GM19372 (cell line): Measurements from ENCODE around the gene KCNJ12.

Source experiments
- ATAC-seq: cut with Tn5 transposase; IDR thresholded peaks from one replicate; pipeline ENCODE4 v1.9.1; 2021; ENCODE audit warnings: mild to moderate bottlenecking, low read depth, moderate library complexity; ENCODE audit not compliant: unreplicated experiment

Gene KCNJ12

DNA sequence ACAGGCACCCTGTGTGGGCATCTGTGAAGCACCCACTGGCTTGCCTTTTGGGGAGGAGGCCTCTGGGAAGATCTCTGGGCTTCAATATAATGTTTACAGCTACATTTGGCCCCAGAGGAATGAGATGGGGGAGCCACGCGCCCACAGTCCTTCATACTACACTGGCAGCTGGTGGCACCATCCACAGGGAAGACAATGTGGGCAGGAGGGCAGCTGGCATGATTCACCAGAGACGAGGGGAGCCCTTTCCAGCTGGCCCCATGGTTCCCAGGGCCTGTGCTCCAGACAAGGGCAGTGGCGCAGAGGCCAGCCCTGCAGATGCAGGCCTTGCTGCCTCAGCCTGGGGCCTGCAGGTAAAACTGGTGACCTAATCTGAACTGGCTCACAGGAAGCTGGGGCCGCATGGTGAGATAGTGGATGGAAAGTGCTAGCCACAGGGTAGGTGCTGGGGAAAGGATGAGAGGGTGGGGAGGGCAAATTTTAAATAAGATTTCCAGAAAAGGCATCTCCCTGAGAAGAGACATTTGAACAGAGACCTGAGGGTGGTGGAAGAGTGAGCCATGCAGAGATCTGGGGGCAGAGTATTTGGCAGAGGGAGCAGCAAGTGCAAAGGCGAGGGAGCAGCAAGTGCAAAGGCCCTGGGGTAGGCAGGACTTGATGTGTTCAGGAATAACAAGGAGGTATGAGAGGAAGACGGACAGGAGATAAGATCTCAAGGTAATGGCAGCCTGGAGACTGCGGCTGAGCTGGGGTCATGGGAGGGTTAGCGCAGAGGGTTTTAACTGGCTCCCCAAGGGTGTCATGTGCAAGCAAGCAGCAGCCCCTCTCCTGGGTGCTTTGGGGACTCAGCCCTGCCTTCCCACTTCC is 12.1 kb upstream of the KCNJ12 start:
- no peak for ATAC-seq

DNA sequence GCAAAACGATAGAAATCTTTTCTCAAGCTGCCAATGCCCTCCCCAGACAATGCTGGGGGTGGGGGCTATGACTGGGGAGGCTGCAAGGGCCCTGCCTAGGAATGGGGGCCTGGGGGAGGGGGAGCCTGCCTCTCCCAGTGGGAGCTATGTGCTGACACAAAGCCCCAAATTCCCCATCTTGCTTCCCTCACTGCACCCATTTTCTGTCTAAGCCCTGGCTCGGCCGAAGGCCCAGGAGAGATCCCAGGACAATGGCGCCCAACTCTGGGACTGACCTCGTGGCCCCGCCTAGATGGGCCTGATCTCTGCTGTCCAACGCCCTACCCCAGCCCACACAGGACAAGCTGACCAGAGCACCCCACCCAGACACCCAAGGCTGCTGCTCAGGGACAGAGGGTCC is 11.1 kb upstream of the KCNJ12 start:
- ATAC-seq, result no peak

DNA sequence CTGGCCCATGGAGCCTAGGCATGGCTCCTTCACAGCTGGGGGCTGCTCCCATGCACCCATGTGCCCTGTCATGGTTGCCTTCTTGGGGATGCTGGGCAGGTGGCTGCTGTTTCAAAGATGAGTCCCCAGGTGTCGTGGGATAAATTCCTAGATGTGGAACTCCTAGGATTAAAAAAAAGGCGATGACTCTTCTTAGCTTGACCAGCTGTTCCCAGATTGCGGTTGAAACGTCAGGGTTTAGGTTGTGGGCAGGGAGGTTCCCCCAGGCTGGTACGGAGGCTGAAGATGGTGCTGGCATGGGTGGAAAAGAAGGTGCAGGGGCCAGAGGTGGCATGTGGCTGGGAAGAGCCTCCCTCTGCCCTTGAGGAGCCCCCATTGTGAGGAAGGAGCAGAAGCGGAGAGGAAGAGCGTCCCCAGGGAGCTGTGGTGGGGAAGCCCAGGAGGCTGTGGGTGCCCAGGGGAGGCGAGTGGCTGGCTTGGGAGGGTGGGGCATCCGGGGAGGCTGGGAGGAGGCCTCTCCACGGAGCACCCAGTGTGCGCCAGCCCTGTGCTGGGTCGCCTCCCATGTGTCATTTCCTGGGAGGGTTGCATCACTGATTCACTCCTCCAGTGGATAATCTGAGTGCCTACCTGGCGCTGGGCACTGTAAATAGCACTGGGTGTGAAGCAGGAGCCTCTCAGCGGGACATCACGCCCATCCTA is 7.5 kb upstream of the KCNJ12 start:
- no peak for ATAC-seq

DNA sequence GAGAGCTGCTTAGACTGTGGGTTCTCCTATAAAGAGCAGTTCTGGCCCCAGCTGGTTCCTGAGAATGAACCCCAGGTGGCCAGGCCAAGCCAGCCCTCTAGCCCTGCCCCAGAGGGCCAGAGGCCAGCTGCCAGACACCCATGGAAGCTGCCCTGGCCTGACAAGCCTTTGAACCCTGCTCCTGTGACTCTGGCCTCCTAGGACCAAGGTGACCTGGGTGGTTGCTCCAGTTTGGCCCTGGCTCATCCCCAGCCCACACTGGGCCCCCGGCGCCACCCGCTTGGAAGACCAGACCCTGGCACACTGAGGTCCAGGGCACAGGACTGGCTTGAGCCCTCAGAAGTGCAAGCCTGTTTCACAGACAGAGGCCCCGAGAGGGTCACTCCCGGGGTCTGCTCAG is 6.8 kb upstream of the KCNJ12 start:
- no peak for ATAC-seq

DNA sequence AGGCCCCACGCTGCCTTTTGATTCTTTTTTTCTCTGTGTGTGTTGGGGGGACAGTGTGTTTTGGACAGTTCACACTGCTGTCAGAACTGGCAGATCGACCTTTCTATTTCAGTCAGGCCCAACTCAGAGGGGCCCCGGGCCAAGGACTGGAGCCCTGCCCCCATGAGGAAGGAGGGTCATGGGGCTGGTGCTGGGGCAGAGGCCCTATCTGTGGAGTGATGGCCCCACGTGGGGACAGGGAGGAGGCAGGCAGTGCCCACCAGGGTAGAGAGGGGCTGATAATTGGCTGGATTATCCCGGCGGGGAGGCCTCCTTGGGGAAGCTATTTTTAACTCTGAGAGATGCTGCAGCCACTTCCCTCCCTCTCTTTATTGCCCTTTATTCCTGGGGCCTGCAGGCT is 5.7 kb upstream of the KCNJ12 start:
- no peak for ATAC-seq

DNA sequence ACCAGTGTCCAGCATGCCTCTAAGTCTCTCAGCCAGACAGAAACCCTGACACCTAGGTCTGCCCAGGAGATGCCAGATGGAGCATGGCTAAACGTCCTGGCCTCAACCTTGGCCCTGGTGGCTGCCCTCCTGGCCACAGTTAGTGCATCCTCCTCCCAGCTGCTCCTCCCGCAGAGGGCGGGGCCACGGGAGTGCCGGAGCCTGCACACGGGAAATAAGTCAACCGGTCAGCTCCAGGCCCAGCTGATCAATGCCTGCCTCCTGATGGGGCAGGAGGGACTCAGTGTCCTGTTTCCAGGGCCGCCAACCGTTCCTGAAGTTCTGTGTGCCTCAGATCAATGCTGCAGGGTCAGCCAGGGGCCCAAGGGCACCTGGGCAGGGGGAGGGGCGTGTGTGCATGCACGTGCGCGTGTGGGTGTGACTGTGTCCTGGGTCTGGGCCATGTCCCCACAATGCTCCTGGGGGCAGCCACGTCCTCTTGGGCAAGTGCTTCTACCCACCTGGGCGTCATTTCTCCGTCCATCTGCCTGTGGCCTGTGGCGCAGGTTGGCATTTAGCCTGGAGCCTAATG is 4.6 kb upstream of the KCNJ12 start:
- no peak for ATAC-seq

DNA sequence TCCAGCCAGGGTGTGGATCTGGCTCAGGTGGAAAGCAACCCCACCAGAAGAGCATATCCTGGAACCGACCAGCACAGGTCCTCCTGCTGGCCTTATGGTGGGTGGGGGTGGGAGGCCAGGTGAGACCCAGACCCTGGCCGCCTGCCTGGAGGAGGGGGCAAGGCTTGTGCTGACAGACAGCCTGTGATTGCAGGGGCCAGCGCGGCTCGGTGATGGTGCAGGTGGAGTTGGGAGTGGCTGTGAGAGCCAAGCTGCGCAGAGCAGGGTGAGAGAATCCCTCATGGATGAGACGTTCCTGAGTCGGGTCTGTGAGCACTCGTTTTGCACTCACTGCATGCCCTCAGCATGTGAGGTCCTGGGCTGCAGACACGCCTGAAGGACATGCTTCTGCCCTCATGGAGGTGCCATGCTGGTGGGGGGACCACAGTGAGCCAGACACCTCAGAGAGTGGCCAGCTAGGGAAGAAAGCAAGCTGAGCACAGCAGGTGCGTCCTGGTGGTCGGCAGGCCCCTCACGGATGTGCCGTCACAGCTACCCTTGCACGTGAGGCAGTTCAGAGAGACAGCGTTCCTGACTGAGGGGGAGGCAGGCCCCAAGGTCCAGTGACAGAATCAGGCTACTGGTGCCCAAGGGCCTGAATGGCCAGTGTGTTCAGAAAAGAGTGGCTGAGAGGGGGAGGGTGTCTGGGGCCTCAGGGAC is 3.8 kb upstream of the KCNJ12 start:
- ATAC-seq, result no peak

DNA sequence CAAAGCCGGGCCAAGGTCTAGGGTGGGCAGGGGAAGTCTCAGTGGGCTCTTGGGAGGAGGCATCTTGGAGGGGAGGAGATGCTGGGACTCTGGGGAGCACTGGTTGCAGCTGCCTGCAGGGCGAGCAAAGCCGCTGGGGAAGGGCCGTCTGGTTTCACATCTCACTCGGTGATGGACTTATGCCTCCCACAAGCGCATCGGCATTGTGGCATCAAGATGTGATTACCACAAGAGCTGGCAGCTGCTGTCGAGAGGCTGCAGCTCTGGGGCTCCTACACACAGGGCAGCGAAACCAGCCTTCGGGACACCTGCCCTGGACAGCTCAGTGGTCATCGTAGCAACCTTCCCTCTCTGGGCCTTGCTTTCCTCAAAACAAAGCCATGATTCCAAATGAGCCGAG is 3.1 kb upstream of the KCNJ12 start:
- ATAC-seq, result no peak

DNA sequence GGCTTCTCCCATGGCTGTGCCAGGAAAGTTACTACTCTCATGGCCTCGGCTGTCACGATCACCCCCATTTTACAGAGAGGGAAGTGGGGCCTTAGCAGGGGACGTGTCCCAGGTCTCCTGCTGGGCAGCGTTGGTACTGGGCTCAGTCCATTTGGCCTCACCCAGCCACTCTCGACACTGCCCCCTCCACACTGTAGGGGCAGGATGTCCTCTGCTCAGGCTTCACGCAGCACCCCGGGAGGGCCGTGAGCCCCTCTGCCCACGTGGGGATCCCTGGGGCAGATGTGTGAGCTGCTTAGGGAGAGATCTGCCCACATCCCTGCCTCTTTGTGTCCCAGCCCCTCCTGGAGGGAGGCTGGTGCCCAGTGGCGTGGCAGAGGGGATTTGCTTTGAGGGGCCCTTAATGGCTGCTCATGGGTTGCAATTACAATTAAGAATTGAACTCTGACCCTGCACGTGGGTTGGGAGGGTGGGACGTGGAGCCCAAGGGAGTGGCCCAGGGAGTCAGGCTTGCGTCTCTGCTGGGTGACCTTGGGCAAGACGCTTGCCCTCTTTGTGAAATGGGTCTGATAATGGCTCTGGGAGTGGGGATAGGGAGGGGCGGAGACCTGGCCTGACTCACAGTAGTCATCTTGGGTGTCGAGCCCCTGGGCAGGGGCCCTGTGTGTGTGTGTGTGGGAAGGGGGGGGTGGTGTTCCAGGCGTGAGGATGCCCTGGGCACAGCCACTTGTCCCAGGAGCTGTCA is 2.3 kb upstream of the KCNJ12 start:
- ATAC-seq, result no peak

DNA sequence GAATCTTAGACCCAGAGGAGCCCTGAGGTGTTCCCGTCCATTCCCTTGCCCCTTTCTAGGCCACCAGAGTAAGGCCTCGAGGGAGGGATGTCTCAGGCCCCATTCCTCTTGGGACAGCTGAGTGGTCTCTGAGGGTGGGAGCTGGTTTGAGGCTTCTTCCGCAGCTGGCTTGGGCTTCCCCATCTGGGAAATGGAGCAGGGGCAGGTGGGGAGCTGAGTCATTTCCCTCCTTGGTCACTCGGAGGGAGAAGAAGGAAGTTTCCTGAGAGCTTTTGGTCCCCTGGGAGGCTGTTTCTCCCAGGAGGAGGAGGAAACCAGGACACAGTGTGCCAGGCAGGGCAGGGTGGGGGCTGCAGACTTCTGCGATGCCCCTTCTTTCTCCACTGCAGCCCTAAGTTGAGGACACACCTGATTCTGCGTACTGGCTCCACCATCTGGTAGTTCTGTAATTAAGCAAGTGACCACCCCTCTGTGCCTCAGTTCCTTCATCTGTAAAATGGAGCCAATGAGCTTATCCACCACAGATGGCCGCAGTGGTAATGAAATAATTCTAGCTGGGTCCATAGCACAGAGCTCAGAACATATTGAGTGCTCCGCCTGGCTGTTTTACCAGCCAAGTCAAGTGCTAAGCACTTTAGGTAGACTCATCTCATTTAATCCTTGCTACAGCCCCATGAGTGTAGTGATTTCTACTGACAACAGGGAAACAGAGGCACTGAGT is 1.6 kb upstream of the KCNJ12 start:
- no peak for ATAC-seq

DNA sequence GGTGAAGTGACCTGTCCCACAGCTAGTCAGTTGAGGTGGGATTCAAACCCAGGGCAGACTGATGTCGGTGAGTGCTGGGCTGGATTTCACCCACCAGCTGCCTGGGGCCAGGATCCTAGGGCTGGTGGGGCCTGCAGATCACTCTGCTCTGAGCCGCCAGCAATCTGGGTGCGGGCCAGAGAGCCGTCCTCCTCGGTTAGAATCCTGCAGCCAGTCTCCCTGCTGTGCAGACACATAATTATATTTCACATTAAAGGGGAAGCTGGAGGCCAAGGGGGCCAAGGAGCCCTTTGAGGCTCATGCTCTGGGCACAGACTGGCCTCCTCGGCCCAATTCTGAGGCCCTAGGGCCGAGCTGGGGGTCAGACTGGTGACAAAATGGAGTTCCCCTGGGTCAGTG is 996 bp upstream of the KCNJ12 start:
- ATAC-seq, result no peak

DNA sequence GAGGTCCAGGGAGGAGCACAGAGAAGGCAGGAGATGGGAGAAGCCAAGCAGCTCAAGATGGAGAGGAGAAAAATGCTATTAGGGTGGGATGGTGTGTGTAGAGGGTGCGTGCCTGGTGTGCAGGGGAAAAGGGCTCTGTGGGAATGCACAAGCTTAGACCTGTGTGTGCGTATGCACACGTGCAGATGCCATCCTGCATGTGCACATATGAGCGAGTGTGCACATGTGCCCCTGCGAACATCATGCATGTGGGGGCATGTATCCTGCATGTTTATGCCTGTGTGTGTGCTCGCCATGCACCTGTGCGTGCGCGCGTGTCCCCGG is 438 bp upstream of the KCNJ12 start:
- ATAC-seq, result no peak

DNA sequence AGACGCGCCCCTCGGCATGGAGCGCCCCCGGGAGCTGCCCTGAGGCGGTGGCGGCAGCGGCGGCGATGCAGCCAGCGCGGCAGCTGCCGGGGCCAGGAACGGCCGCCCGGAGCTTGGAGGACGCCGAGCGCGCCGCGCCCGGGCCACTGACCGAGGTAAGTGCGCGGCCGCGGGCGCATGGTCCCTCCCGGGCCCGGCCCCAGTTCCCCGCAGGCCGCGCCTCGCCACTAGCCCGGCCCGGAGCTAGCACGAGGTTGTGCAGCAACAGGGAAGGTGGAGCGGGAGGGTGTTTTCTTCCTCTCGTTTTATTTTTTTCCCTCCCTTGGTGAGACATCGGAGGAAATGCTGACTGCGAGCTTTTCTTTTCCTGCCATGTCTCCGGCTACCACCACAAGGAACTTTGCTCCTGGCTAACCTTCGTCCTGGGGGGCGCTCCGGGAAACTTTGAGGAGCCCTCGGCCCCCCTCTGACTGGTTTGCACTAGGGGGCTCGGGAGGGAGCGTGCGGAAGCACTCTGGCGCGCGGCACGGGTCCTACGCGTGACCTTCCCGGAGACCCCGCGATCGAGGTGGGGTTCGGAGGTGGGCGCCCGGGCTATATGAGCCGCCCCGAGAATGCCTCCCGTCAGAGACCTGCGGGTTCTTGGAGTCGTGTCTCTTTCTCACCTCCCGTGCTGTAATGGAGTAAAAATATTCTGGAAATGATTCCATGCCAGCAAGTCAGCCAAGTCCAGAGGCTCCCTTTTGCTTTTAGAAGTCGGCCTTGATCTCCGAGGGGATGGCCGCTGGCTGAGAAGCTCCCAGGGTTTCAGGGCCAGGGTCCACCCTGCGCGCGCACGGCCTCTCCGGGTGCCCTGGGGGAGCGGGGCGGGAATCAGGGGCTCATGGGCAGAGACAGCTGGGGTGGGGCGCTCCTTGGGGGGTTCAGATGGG is 868 bp downstream of the KCNJ12 start:
- no peak for ATAC-seq

DNA sequence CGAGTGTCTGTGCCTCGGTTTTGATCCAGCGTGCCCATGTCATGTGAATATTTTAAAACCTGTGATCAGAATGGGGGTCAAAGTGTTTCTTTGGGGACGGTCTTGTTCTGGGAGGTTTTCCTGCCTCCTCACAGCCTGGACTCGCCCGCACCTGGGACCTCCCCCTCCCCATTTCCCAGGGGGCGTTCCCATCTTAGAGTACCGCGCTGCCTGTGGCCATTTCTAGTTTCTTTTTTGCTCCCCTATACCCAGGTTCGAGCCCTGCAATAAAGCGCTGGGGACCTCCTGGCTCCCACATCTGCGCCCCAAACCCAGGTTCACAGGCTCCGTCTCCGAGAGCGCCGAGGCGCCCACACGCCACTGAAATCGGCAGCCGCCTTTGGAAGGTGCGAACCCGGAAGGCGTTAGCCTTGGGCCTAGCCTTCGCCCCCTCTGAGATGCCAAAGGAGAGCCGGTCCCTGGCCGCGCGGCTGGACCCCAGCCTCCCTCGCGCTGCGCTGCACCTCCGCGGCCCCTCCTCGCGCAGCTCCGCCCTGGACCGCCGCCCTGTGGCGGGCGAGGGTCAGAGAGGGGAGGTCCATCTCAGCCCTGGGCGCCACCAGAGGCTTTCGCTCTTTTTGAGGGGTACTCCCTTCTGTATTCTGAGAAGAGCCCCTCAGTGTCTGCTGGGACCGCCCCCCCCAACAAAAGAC is 1.7 kb downstream of the KCNJ12 start:
- no peak for ATAC-seq

DNA sequence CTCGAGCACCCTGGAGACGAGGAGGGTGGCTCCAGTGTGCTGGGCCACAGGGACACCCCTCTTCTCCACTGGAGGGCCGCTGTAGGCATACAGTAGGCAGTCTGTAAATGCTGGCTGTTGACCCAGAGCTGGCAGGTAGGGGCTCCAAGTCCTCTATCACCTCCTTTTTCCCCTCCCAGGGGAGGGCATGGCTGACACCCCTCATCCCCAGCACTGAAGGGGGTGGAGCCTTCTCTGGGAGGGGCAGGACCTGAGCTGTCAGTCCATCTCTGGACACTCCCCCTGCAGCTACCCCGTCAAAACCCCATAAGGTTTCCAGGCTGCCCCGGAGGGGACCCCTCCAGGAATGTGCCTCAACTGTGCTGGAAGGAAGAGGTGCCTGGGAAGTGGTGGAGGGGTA is 2.4 kb downstream of the KCNJ12 start:
- ATAC-seq, result no peak

DNA sequence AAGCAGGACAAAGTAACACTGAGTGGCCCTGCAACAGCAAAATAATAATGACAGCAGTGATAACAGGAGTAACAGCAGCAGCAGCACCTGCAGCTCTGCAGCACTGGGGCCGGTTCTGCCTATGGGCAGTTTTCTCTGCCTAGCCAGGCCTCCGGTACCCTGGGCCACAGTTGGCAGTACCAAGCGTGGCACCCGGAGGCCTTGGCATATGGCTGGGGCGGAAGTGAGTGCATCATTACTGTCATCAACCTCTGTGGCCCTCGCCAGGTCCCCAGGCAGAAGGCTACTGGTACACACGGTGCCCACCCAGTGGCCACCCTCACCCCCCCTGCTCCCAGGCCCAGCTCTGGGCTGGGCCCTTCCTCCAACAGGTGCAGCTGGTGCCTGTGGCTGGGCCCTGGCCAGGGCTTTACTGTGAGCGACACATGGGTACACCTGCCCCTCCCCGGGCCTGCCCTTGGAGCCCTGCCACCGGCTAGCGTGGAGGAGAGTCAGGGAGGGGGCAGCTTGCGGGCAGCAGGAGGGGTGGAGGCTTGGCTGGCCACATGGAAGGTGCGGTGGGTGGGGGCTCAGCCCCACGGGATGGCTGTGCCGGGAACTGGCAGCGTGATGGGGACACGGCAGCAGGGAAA is 3.0 kb downstream of the KCNJ12 start:
- no peak for ATAC-seq

DNA sequence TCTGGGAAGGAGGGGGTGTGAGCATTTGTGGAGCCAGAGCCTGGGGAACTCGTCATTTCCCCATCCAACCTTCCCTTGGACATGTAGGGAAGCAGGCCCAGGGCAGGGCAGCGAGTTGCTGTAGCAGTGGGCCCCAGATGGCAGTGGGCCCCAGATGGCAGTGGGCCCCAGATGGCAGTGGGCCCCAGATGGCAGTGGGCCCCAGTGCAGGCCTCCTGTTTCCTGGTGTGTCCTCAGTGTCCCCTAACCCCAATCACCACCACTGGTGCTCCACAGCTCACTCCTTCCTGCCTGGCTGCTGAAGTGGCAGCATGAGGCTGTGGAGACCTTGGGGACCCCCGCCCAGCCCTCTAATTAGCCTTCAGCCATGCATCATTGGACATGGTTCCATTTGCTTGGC is 4.5 kb downstream of the KCNJ12 start:
- no peak for ATAC-seq
